ENCODE measurements around the gene OTUD4. TPM values are rescaled to one million over a fixed set of nuclear protein-coding genes. Genes with fewer than 3 reads are reported as not detected.

OTUD4 gene
- total and polyA plus RNA-seq, 9 of the 15 experiments (the other 6 are each of a cell fraction or from before 2014, with no cell fraction given) = 4.2 to 29.0 (median 24.8) TPM

GRCh38 chr4:145083891-145084605 lies 96.3 kb downstream of the OTUD4 start:
- H3K27ac ChIP-seq (ENCODE audit: extremely low read depth, low read depth, low read length) = no peak overlapping the region
- H3K4me1 ChIP-seq (replicated peaks in 1 of 2; ENCODE audit: control insufficient read depth in 2 of 2, insufficient read depth in 2 of 2, low read length in 2 of 2) = no peaks in the 10 kb centered on the region
- TF ChIP-seq STAT5B (CRISPR knock-in tag; IDR thresholded peaks at IDR 0.05) (no peak), TFE3 (CRISPR knock-in tag; IDR thresholded peaks at IDR 0.05) (no peak), SIN3A (IDR thresholded peaks at IDR 0.05; ENCODE audit: borderline replicate concordance in 2 of 2, control insufficient read depth in 1 of 2, low read depth in 2 of 2, low read length in 2 of 2) (no peak), CBFA2T3 (IDR thresholded peaks at IDR 0.05) (0 out of 2 replicates have a peak, but pooled peaks have one; percentile 8)
- WGBS (ENCODE audit: insufficient coverage, low coverage, missing lambda C conversion rate) = 85% methylated on average over 1 of the region's 1 CpG
- H4K20me1 ChIP-seq (replicated peaks; ENCODE audit: control insufficient read depth, insufficient read depth, low read length) = no peaks in the 10 kb centered on the region
- in situ Hi-C loops (cut with MboI) = no loop called here
- ATAC-seq = peak; percentile 71
- H3K9ac ChIP-seq (ENCODE audit: insufficient read depth in 1 of 2, low read depth in 2 of 2, low read length in 2 of 2) = no peak overlapping the region
- peaks cover 43% of the 10 kb centered on the region for H3K79me2 ChIP-seq (ENCODE audit: control insufficient read depth, insufficient read depth, low read length)
- H3K36me3 ChIP-seq (ENCODE audit: control insufficient read depth, insufficient read depth, low read length) = peaks cover 61% of the 10 kb centered on the region; the same call in 2 of the 3 replicates
- no peak overlapping the region for H2AFZ ChIP-seq (ENCODE audit: low read depth, low read length)
- H3K4me2 ChIP-seq (ENCODE audit: insufficient read depth, low read length) = no peak overlapping the region
- no TSS peak for BruUV-seq (replicated peaks)
- no peaks in the 10 kb centered on the region for H3K27me3 ChIP-seq (ENCODE audit: control insufficient read depth in 2 of 2, insufficient read depth in 2 of 2, low read length in 2 of 2)
- DNase-seq (ENCODE audit: extremely low read depth in 1 of 4, low spot score in 3 of 4) = no peak
- intact Hi-C loops (cut with micrococcal nuclease) = no loop called here
- H3K4me3 ChIP-seq = no peak overlapping the region
- no peaks in the 10 kb centered on the region for H3K9me1 ChIP-seq (ENCODE audit: control insufficient read depth, insufficient read depth, low read length)
- ChIA-PET CTCF (ENCODE audit: low intra/inter-chr PET ratio) (no interaction called here), POLR2A (interaction anchor here (1.5 to 1.8 kb wide), 2 partner anchors 9 to 14 kb away, joined by 4 to 7 read pairs; partner anchors contain the start of gene ANAPC10)
- H3K9me3 ChIP-seq (replicated peaks; ENCODE audit: control insufficient read depth, insufficient read depth, low read depth, low read length) = no peaks in the 10 kb centered on the region
- FAIRE-seq = no peak

Small RNA genes lying within 50 kb of the gene (small RNA-seq; reads per million reads assigned to genes)
- gene RF00019 = not detected

Other genes with a start within 250 kb of the OTUD4 start
- 33.3 and 38.6 TPM in 2 replicates for gene ANAPC10, start 82.4 kb downstream of the OTUD4 start, total RNA-seq (2014; rRNA removed)
- 60.3 and 65.0 TPM in 2 replicates for gene ANAPC10, start 82.4 kb downstream of the OTUD4 start, total RNA-seq (2014; rRNA removed; fragmentation: Illumina TruSeq; extraction: Trizol)
- 49.1 and 57.5 TPM in 2 replicates for gene ANAPC10, start 82.4 kb downstream of the OTUD4 start, total RNA-seq (2015; rRNA removed; fragmentation: Illumina TruSeq; extraction: Trizol)
- gene ANAPC10, start 82.4 kb downstream of the OTUD4 start, total RNA-seq (2021) = 31.0 and 36.0 TPM in 2 replicates
- gene ANAPC10, start 82.4 kb downstream of the OTUD4 start, polyA plus RNA-seq (2011; rRNA removed) = 61.9 and 70.9 TPM in 2 replicates
- 48.8 and 58.2 TPM in 2 replicates for gene ANAPC10, start 82.4 kb downstream of the OTUD4 start, polyA plus RNA-seq (2014; fragmentation: Illumina TruSeq; extraction: Trizol)
- gene ANAPC10, start 82.4 kb downstream of the OTUD4 start, polyA plus RNA-seq (2014; fragmentation: Nextera tagmentation; extraction: Ambion mirVana) = 10 to 100 TPM; 82.0 to 96.2 TPM
- 59.6 and 64.4 TPM in 2 replicates for gene ANAPC10, start 82.4 kb downstream of the OTUD4 start, polyA plus RNA-seq (2014; rRNA removed)
- gene ABCE1, start 82.3 kb downstream of the OTUD4 start, total RNA-seq (2014; rRNA removed) = 132 and 154 TPM in 2 replicates
- 256 and 276 TPM in 2 replicates for gene ABCE1, start 82.3 kb downstream of the OTUD4 start, total RNA-seq (2014; rRNA removed; fragmentation: Illumina TruSeq; extraction: Trizol)
- 209 and 222 TPM in 2 replicates for gene ABCE1, start 82.3 kb downstream of the OTUD4 start, total RNA-seq (2015; rRNA removed; fragmentation: Illumina TruSeq; extraction: Trizol)
- 147 and 156 TPM in 2 replicates for gene ABCE1, start 82.3 kb downstream of the OTUD4 start, total RNA-seq (2021)
- 143 and 238 TPM in 2 replicates for gene ABCE1, start 82.3 kb downstream of the OTUD4 start, polyA plus RNA-seq (2011; rRNA removed)
- 210 and 238 TPM in 2 replicates for gene ABCE1, start 82.3 kb downstream of the OTUD4 start, polyA plus RNA-seq (2014; fragmentation: Illumina TruSeq; extraction: Trizol)
- 100 to 1,000 TPM; 164 to 169 TPM for gene ABCE1, start 82.3 kb downstream of the OTUD4 start, polyA plus RNA-seq (2014; fragmentation: Nextera tagmentation; extraction: Ambion mirVana)
- gene ABCE1, start 82.3 kb downstream of the OTUD4 start, polyA plus RNA-seq (2014; rRNA removed) = 134 and 142 TPM in 2 replicates

All from K562 (cell line).